ENCODE results near the gene INSL3.

- TF ChIP-seq, protein P1, sequence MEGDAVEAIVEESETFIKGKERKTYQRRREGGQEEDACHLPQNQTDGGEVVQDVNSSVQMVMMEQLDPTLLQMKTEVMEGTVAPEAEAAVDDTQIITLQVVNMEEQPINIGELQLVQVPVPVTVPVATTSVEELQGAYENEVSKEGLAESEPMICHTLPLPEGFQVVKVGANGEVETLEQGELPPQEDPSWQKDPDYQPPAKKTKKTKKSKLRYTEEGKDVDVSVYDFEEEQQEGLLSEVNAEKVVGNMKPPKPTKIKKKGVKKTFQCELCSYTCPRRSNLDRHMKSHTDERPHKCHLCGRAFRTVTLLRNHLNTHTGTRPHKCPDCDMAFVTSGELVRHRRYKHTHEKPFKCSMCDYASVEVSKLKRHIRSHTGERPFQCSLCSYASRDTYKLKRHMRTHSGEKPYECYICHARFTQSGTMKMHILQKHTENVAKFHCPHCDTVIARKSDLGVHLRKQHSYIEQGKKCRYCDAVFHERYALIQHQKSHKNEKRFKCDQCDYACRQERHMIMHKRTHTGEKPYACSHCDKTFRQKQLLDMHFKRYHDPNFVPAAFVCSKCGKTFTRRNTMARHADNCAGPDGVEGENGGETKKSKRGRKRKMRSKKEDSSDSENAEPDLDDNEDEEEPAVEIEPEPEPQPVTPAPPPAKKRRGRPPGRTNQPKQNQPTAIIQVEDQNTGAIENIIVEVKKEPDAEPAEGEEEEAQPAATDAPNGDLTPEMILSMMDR (IDR thresholded peaks at IDR 0.05; ENCODE audit: low read depth, low read length, missing input control), result no peak
- TF ChIP-seq FOXA1 (IDR thresholded peaks at IDR 0.05) (no peak), YY1 (IDR thresholded peaks at IDR 0.05) (no peak), RAD21 (IDR thresholded peaks at IDR 0.05) (no peak), JUND (IDR thresholded peaks at IDR 0.05) (no peak), TAF1 (conservative IDR thresholded peaks at IDR 0.05) (no peak)
Observed at GRCh38 chr19:17821190-17821589, at the start of gene INSL3.

Measured in liver (tissue), 3 donors.